Rectal smooth muscle tissue (tissue), 1 donor: Measurements from ENCODE around the gene EXOC4.

Source experiments
- H3K27ac ChIP-seq: one replicate; pipeline ENCODE4 v1.7.0; 2013; ENCODE audit warnings: low read depth, low read length, inconsistent platforms
- H3K27me3 ChIP-seq: one replicate; pipeline ENCODE4 v1.7.0; 2013; ENCODE audit warnings: low read length; ENCODE audit not compliant: control insufficient read depth, insufficient read depth
- H3K36me3 ChIP-seq: one replicate; pipeline ENCODE4 v1.7.0; 2013; ENCODE audit warnings: low read length; ENCODE audit not compliant: control insufficient read depth, insufficient read depth
- H3K4me1 ChIP-seq: one replicate; pipeline ENCODE4 v1.7.0; 2013; ENCODE audit warnings: low read length; ENCODE audit not compliant: control insufficient read depth, insufficient read depth
- H3K4me3 ChIP-seq: one replicate; pipeline ENCODE4 v1.7.0; 2013; ENCODE audit warnings: low read length
- H3K9ac ChIP-seq: one replicate; pipeline ENCODE4 v1.7.0; 2013; ENCODE audit warnings: low read length

EXOC4 gene

DNA sequence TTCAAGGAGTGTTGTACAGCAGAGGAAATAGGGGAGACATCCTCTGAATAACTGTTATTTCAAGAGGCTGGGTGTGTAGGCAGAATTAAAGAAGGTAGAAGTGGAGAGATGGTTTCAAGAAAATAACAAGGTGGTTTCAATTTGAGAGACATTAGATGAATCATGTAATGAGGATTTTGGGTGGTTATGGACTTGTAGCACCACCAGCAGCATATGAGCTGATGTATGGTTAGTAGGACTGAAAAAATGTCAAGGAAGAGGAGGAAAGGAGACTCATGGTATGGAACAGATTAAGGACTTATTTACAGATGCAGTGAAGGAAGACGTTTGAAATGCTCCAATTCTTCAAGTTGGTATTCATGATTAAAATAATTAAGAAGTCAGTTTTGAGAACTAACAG lies 166.2 kb downstream of the EXOC4 start:
- H3K4me1 ChIP-seq, result no peaks in the 10 kb centered on the region
- H3K27ac ChIP-seq, result no peak overlapping the region
- no peak overlapping the region for H3K4me3 ChIP-seq
- no peak overlapping the region for H3K9ac ChIP-seq
- H3K36me3 ChIP-seq, result no peaks in the 10 kb centered on the region
- no peaks in the 10 kb centered on the region for H3K27me3 ChIP-seq

DNA sequence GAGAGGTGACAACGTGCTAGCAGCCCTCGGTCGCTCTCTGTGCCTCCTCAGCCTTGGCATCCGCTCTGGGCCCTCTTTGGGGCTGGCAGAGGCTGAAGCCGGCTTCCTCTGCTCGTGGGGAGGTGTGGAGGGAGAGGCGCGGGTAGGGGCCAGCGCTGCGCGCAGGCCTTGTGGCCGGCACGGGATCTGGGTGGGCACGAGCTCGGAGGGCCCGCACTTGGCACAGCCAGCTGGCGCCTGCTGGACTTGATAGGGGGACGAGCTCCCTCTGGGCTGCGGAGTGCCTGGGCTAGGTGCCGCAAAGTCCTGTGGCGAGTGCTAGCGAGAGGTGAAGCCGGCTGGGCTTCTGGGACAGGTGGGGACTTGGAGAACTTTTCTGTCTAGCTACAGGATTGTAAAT lies 170.7 kb downstream of the EXOC4 start:
- H3K27me3 ChIP-seq, result no peaks in the 10 kb centered on the region
- H3K9ac ChIP-seq, result no peak overlapping the region
- no peaks in the 10 kb centered on the region for H3K4me1 ChIP-seq
- no peak overlapping the region for H3K4me3 ChIP-seq
- no peaks in the 10 kb centered on the region for H3K36me3 ChIP-seq
- H3K27ac ChIP-seq, result no peak overlapping the region

DNA sequence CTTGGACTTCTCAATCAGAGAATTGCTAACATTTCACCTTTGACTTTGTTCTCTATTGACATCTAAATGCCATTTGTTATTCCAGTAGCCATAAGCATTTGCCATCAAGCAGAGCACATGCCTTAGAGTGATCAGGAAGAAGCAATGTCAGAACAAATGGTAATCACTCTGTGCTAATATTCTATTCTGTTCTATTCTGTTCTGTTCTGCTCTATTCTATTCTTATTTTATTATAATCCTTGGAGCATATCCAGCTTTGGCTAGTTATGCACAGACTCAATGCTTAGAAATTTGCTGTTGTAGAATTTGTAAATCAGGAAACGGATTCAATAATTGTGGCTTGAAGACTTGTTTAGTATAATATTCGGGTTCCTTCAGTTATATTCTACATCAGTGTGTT lies 175.4 kb downstream of the EXOC4 start:
- Histone ChIP-seq H3K4me3 (no peak overlapping the region), H3K27ac (no peak overlapping the region), H3K4me1 (no peaks in the 10 kb centered on the region), H3K36me3 (no peaks in the 10 kb centered on the region), H3K27me3 (no peaks in the 10 kb centered on the region), H3K9ac (no peak overlapping the region)

DNA sequence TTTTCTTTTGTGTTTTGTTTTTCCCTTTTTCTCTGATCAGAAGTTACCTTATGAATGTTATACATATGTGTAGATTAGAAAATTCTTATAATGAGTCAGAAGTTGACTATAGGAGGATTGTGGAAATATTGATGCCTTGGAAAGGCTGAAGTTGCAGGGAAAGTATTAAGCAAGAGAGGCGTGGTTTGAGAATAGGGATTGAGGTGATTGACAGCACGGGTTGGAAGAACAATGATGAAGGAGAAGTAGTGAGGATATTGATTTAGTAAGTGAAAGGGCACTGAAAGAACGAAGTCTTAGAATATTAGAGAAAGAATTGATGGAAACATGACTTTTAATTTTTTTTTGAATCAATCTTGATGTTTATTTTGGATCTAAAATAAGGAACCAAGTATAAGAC lies 176.0 kb downstream of the EXOC4 start:
- Histone ChIP-seq H3K9ac (no peak overlapping the region), H3K36me3 (no peaks in the 10 kb centered on the region), H3K4me1 (no peaks in the 10 kb centered on the region), H3K27ac (no peak overlapping the region), H3K27me3 (no peaks in the 10 kb centered on the region), H3K4me3 (no peak overlapping the region)

DNA sequence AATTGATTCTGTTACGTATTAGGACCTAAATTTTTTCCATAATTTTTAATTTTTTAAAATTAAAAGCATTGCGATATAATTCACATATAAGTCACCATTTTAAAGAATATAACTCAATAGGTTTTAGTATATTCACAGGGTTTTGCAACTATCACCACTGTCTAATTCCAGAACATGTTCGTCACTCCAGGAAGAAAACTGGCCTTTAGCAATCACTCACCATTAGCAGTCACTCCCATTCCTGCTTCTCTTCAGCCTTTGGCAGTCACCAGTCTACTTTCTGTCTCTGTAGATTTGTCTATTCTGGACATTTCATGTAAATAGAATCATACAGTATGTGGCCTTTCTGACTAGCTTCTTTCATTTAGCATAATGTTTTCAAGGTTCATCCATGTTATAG lies 176.5 kb downstream of the EXOC4 start:
- Histone ChIP-seq H3K4me1 (no peaks in the 10 kb centered on the region), H3K27ac (no peak overlapping the region), H3K4me3 (no peak overlapping the region), H3K27me3 (no peaks in the 10 kb centered on the region), H3K9ac (no peak overlapping the region), H3K36me3 (no peaks in the 10 kb centered on the region)

DNA sequence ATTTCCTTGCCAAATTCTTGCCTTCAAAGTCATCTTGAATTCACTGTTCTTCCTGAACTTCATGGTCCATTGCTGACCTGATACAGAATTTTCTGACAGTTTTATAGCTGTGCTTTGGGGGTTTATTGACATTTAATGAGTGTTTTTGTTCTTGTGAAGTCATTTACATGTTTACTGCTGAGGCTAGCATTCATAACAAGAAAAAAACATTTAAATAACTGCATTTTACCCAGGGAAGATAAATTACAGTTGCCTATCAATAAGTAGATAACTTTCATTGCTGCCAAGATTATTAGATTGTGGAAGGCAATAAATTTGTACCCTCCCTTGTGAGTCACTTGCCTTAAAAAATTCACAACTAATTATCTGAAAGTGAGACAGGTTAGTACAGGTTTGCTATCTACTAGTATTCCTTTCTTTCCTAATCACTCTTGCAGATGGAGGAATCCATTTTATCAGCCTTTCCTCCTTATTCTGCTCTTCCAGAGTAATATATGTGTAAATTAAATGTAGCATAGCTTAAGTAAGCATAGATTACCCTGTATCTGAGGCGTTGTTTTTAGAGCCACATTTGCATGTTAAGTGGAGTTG lies 178.4 kb downstream of the EXOC4 start:
- Histone ChIP-seq H3K9ac (no peak overlapping the region), H3K4me1 (no peaks in the 10 kb centered on the region), H3K27ac (no peak overlapping the region), H3K36me3 (no peaks in the 10 kb centered on the region), H3K4me3 (no peak overlapping the region), H3K27me3 (no peaks in the 10 kb centered on the region)

DNA sequence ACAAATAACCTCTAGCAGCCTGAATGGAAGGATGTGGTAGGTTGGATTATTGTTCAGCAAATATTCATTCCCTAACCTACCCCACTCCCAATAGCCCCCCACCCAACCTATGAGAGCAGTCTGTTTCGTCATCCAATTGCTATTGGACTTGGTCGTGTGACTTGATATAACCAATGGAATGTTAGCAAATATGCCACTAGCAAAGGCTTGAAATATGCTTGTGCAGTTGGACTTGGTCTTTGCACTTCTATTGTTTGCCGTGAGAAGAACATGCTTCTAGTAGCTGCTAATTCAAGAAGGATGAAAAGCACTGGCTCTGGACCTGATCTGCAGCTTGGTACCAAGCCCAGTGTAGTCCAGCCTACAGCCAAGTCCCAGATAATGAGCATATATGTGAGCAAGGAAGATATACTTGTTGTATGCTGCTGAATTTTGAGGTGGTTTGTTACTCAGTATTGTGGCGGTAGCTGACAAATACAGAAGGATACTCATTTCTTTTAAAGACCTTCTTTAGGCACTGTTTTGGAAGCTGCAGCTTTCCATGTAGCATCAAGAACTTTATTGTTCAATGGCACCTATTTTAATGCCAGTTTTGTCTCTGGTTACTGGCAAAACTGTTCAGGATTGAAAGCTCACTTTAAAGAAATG lies 180.4 kb downstream of the EXOC4 start:
- no peak overlapping the region for H3K9ac ChIP-seq
- H3K36me3 ChIP-seq, result no peaks in the 10 kb centered on the region
- H3K27me3 ChIP-seq, result no peaks in the 10 kb centered on the region
- H3K4me3 ChIP-seq, result no peak overlapping the region
- no peaks in the 10 kb centered on the region for H3K4me1 ChIP-seq
- no peak overlapping the region for H3K27ac ChIP-seq

DNA sequence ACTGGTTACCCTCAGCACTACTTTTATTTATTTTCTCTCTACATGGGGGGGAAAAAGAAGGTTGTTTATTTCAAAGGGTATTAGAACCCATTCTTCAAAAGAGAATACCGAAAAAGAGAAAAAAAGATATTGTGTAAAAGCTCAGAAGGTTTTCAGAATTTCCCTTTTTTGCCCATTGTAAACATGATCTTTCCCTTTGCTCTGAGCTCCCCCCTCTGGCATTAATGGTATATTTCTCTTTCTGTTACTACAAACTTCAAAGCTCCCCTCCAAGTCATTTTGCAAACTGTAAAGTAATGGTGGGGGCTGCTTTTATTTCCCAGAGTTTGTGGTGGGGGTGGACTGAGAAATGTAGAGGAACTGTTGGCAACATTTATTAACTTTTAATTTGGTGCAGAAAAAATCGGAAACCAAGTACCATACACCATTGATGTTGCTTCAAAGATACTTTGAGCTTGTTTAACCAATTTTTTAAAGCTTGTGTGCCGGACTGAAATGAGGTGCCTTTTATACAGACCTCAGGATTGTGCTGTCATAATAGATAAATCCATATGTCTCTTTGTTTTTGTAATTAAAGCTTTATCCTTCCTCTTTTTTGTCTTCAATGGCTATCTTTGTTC lies 181.5 kb downstream of the EXOC4 start:
- no peak overlapping the region for H3K27ac ChIP-seq
- H3K4me3 ChIP-seq, result no peak overlapping the region
- H3K4me1 ChIP-seq, result no peaks in the 10 kb centered on the region
- no peaks in the 10 kb centered on the region for H3K27me3 ChIP-seq
- H3K9ac ChIP-seq, result no peak overlapping the region
- H3K36me3 ChIP-seq, result no peaks in the 10 kb centered on the region

DNA sequence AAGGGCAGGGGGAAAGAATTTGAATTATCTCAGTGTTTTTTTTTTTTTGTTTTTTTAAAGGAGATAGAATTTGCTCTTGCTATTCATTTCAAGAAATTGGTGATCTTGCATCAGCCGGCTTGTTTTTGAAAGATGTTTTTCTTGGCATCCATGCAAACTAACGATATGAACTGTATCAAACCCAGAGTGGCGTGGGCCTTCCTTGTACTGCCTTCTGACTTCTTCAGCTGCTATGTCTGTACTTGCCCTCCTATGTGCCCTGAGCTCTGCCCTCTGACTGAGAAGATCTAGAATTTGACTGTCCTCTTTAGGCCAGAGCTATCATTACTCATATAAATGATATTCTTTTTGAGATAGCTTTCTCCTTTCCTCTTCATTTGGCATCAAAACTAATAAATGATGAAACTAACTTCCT lies 183.1 kb downstream of the EXOC4 start:
- H3K4me1 ChIP-seq, result no peaks in the 10 kb centered on the region
- no peak overlapping the region for H3K9ac ChIP-seq
- H3K4me3 ChIP-seq, result no peak overlapping the region
- H3K36me3 ChIP-seq, result no peaks in the 10 kb centered on the region
- H3K27ac ChIP-seq, result no peak overlapping the region
- no peaks in the 10 kb centered on the region for H3K27me3 ChIP-seq

DNA sequence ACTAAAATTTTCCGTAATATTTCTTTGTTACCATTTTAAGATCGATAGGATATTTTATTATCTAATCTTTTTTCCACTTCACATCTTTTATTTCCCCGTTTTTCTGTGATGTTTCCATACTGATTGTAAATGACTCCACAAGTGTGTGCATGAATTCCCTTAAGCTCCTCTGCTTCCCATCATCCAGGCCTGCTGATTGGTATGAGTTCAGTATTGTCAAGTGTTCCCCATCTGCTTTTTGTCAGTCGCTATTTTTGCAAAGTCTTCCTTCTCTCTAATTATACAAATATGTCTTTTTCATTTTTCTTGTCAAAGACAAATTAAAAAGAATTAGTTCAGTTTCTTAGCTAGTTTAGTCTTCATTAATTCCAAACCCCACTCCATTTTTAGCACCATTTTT lies 184.7 kb downstream of the EXOC4 start:
- Histone ChIP-seq H3K27me3 (no peaks in the 10 kb centered on the region), H3K9ac (no peak overlapping the region), H3K4me3 (no peak overlapping the region), H3K27ac (no peak overlapping the region), H3K4me1 (no peaks in the 10 kb centered on the region), H3K36me3 (no peaks in the 10 kb centered on the region)

DNA sequence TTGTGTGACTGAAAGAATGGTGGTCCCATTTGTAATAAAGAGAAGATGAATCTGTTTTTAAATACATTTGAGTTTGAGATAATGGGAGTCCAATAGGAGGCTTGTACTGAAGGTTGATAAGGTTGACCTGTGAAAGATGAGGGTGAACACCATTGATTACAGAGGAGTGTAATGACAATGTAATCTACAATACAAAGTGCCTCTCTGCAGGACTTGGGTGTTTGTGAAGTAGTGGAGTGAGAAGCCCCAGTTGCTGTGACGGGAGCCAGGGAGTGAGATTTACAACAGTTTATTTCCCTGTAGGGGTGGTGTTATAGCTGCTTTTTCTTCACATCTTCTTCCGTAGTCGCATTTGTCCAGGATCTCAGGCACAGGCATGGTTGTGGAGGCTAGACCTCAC lies 189.9 kb downstream of the EXOC4 start:
- Histone ChIP-seq H3K27me3 (no peaks in the 10 kb centered on the region), H3K4me3 (no peak overlapping the region), H3K36me3 (no peaks in the 10 kb centered on the region), H3K4me1 (no peaks in the 10 kb centered on the region), H3K9ac (no peak overlapping the region), H3K27ac (no peak overlapping the region)

DNA sequence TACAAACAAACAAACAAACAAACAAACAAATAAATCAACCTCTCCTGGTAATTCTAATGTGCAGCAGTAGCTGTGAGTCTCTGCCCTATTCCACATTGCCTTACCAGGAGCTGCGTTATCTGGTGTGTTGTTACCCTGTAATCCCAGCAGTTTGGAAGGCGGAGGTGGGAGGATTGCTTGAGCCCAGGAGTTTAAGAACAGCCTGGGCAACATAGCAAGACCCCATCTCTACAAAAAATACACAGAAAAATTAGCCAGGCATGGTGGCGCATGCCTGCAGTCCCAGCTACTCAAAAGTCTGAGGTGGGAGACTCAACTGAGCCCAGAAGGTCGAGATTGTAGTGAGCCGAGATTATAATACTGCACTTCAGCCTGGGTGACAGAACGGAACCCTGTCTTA lies 192.7 kb downstream of the EXOC4 start:
- H3K4me1 ChIP-seq, result no peaks in the 10 kb centered on the region
- H3K27ac ChIP-seq, result no peak overlapping the region
- no peak overlapping the region for H3K4me3 ChIP-seq
- H3K9ac ChIP-seq, result no peak overlapping the region
- H3K36me3 ChIP-seq, result no peaks in the 10 kb centered on the region
- no peaks in the 10 kb centered on the region for H3K27me3 ChIP-seq

DNA sequence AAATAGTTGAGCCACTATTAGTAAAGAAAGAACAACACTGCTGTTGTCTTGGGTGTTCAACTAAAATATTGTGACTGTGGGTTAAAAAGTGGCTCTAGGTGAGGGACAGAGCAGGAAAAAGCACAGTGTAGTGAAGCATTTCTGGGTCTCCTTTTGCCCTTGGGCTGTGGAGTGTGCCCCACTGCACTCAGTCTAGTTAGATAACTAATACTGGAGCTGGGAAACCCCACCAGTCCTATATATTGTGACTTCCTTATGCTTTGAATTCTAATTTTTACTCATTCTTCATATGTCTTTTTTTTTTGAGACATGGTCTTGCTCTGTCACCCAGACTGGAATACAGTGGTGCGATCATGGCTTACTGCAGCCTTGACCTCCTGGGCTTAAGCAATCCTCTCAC lies 195.1 kb downstream of the EXOC4 start:
- H3K4me3 ChIP-seq, result no peak overlapping the region
- no peaks in the 10 kb centered on the region for H3K36me3 ChIP-seq
- no peaks in the 10 kb centered on the region for H3K27me3 ChIP-seq
- no peak overlapping the region for H3K27ac ChIP-seq
- H3K9ac ChIP-seq, result no peak overlapping the region
- no peaks in the 10 kb centered on the region for H3K4me1 ChIP-seq
